HG02943 (cell line): ENCODE measurements around the gene RCBTB2.
"Not testable (repeated sequence)": the region's sequence is repeated elsewhere in the genome, so short reads cannot be mapped to it uniquely, and the experiment has no call there.

Source experiments
- ATAC-seq: cut with Tn5 transposase; IDR thresholded peaks from one replicate; pipeline ENCODE4 v1.9.1; 2021; ENCODE audit warnings: mild to moderate bottlenecking, low read depth, moderate library complexity; ENCODE audit not compliant: unreplicated experiment

The RCBTB2 gene

GRCh38 chr13:48457578-48458242 is 75.2 kb downstream of the RCBTB2 start:
- no peak for ATAC-seq

GRCh38 chr13:48456546-48456945 is 76.3 kb downstream of the RCBTB2 start:
- ATAC-seq, result no peak

GRCh38 chr13:48451196-48451595 is 81.7 kb downstream of the RCBTB2 start:
- ATAC-seq, result not testable (repeated sequence)

GRCh38 chr13:48449656-48450055 is 83.2 kb downstream of the RCBTB2 start:
- ATAC-seq, result no peak

- ATAC-seq, result no peak
These were observed 83.8 kb downstream of the RCBTB2 start for GRCh38 chr13:48448959-48449614.

GRCh38 chr13:48448285-48448958 is 84.5 kb downstream of the RCBTB2 start:
- ATAC-seq, result no peak

GRCh38 chr13:48446464-48446863 is 86.4 kb downstream of the RCBTB2 start:
- no peak for ATAC-seq

- ATAC-seq, result no peak
These were observed 89.3 kb downstream of the RCBTB2 start for GRCh38 chr13:48443442-48444208.
